Breast epithelium (tissue), 4 donors: Measurements from ENCODE around the gene BACE2. TPM values are rescaled to one million over a fixed set of nuclear protein-coding genes. Genes with fewer than 3 reads are reported as not detected.

Experiments used
- DNase-seq, 2 donors: peaks; one replicate each; pipeline ENCODE4 v3.0.0-alpha.2; 2019; ENCODE audit warnings: low spot score in 2 of 2
- H3K27ac ChIP-seq, 2 donors: fragments of 200-600 bp; sonication (generic) in 1 of 2; one replicate each; pipeline ENCODE4 v1.5.1; 2016 to 2019; ENCODE audit warnings: mild to moderate bottlenecking in 1 of 2
- H3K27me3 ChIP-seq, 2 donors: fragments of 200-600 bp; sonication (generic) in 1 of 2; one replicate each; pipeline versions ENCODE4 v1.5.1 to v1.6.0; 2017 to 2019; ENCODE audit warnings: control low read depth in 1 of 2, mild to moderate bottlenecking in 1 of 2
- H3K36me3 ChIP-seq: fragments of 200-600 bp; one replicate; pipeline ENCODE4 v1.5.1; 2019
- H3K4me1 ChIP-seq, 2 donors: fragments of 200-600 bp; sonication (generic); one replicate each; pipeline ENCODE4 v1.5.1; 2016 to 2019; ENCODE audit warnings: control low read depth in 1 of 2
- H3K4me3 ChIP-seq, 3 donors: fragments of 200-600 bp; sonication (generic); 1 replicate in 2 of 3; 2 replicates in 1 of 3; pipeline ENCODE4 v1.5.1; 2016 to 2019; ENCODE audit warnings: mild to moderate bottlenecking in 3 of 3, moderate library complexity in 2 of 3
- H3K9me3 ChIP-seq, 2 donors: fragments of 200-600 bp; sonication (generic) in 1 of 2; one replicate each; pipeline ENCODE4 v1.5.1; 2016 to 2019; ENCODE audit warnings: control low read depth in 1 of 2
- CTCF ChIP-seq, 3 donors: fragments of 450-650 bp; IDR thresholded peaks; one replicate each; pipeline ENCODE4 v1.5.1; 2016 to 2017; ENCODE audit warnings: antibody characterized with exemption in 3 of 3, mild to moderate bottlenecking in 3 of 3, moderate library complexity in 3 of 3
- POLR2A ChIP-seq: fragments of 450-650 bp; IDR thresholded peaks from one replicate; pipeline ENCODE4 v1.6.1; 2016; ENCODE audit warnings: antibody characterized with exemption, mild to moderate bottlenecking, moderate library complexity
- POLR2AphosphoS5 ChIP-seq, 3 donors: sonication (generic); formaldehyde crosslinking; IDR thresholded peaks; one replicate each; pipeline ENCODE4 v1.6.1; 2017; ENCODE audit warnings: antibody characterized with exemption in 3 of 3
- intact Hi-C: fragments of 100-400 bp; cut with DNase I; formaldehyde crosslinking; loops from one replicate; pipeline ENCODE4 v1.15.1; 2023; ENCODE audit warnings: low total_unique reads
- total RNA-seq, 3 donors: library from RNA; depleted of rRNA; stranded (reverse); fragments of >200 nt; gene quantifications; one replicate each; pipeline ENCODE4 v1.1.0, GENCODE V29; 2016

The BACE2 gene
- total RNA-seq, 3 donors from 2014 or later = 26.9 to 94.4 (median 67.5) TPM

GRCh38 chr21:41247561-41248545, 79.9 kb downstream of the BACE2 start:
- DNase-seq = no peak
- Histone ChIP-seq H3K27ac (peak overlapping the region; percentile 62 to 64), H3K4me1 (no peaks in the 10 kb centered on the region), H3K27me3 (no peaks in the 10 kb centered on the region), H3K36me3 (no peaks in the 10 kb centered on the region), H3K4me3 (no peak overlapping the region), H3K9me3 (no peaks in the 10 kb centered on the region)
- intact Hi-C loops = no loop called here
- TF ChIP-seq POLR2AphosphoS5 (IDR thresholded peaks at IDR 0.05) (peak; percentile 22 to 59 (median 53)), POLR2A (no peak)

GRCh38 chr21:41249476-41249875, 81.5 kb downstream of the BACE2 start:
- H3K27ac ChIP-seq = peak overlapping the region; percentile 54 to 83
- no peaks in the 10 kb centered on the region for H3K27me3 ChIP-seq
- no peaks in the 10 kb centered on the region for H3K36me3 ChIP-seq
- DNase-seq = no peak
- H3K4me3 ChIP-seq = no peak overlapping the region
- intact Hi-C loops = no loop called here
- no peaks in the 10 kb centered on the region for H3K9me3 ChIP-seq
- no peaks in the 10 kb centered on the region for H3K4me1 ChIP-seq
- TF ChIP-seq POLR2AphosphoS5 (IDR thresholded peaks at IDR 0.05) (no peak), POLR2A (no peak), CTCF (IDR thresholded peaks at IDR 0.05) (no peak)

- no peak overlapping the region for H3K4me3 ChIP-seq
- H3K27ac ChIP-seq = peak overlapping the region; percentile 81 to 83
- H3K9me3 ChIP-seq = no peaks in the 10 kb centered on the region
- H3K4me1 ChIP-seq = no peaks in the 10 kb centered on the region
- DNase-seq = peak; percentile 60 to 79
- intact Hi-C loops = no loop called here
- H3K27me3 ChIP-seq = no peaks in the 10 kb centered on the region
- no peaks in the 10 kb centered on the region for H3K36me3 ChIP-seq
- no peak for TF ChIP-seq CTCF (IDR thresholded peaks at IDR 0.05)
- peak in 2 of 3 donors; percentile 36 to 73 for TF ChIP-seq POLR2AphosphoS5 (IDR thresholded peaks at IDR 0.05)
- TF ChIP-seq POLR2A = no peak
Measured at GRCh38 chr21:41250519-41250918, 82.6 kb downstream of the BACE2 start.

DNA sequence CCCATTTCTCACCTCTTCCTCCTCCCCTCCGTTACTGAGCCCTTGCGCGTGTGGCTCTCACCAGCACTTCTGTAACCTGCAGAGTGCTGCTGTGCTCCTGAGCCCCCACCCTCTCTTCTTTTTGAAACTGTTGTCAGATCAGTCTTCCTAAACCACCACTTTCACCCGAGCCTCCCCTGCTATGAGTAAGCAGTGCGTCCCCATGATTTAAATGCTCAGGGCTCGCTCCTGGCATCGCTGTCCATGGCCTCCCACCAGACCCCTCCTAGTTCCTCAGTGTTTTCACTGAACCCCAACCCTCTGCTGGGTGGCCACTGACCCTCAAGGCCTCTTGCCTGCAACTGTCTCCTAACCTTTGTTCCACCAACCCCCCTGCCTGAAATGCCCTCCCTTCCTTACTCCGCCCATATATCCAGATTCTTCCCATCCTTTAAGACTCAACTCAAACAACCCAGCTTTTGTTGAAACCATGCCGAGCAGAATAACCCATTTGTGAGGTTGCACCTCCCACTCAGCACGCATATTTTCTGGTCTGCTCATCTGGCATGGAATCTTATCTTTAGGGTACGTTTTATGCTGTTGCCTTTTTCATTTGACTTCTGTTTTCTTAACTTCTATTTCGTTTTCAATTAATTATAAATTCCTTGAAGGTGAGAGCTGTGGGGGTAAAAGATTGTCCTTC, 84.1 kb downstream of the BACE2 start:
- Histone ChIP-seq H3K4me3 (no peak overlapping the region), H3K27me3 (no peaks in the 10 kb centered on the region), H3K36me3 (no peaks in the 10 kb centered on the region), H3K9me3 (no peaks in the 10 kb centered on the region), H3K27ac (no peak overlapping the region), H3K4me1 (no peaks in the 10 kb centered on the region)
- no peak for TF ChIP-seq CTCF (IDR thresholded peaks at IDR 0.05)
- no peak for DNase-seq
- intact Hi-C loops = no loop called here

DNA sequence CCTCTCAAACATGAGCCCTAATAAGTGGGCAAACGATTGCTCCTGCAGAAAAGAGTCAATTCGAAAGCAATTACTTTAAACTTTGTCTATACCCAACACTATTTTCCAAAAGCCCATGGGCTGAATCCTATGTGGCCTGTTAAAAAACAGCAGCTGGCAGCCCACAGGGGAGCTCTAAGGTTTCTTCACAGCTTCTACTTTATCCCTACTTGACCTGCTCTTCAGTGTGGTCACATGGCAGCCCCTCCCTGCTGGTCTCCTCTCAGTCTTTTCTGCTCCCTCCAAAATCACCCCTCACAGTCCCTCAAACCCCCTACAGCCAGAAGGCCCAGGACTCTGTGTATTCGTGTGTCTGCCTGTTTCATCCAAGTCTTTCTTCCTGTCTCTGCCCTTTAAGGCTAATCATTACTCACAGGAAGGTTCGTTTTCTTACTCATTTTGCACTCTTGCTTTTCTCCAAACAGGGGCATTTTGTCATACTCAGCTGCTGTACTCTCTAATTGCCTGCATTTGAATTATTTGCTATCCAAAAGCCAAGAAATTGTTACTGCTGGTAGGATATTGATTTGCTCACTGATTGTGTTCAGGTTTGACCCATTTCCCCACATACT, 86.2 kb downstream of the BACE2 start:
- no peaks in the 10 kb centered on the region for H3K27me3 ChIP-seq
- no peak overlapping the region for H3K4me3 ChIP-seq
- TF ChIP-seq POLR2A (no peak), CTCF (IDR thresholded peaks at IDR 0.05) (no peak), POLR2AphosphoS5 (IDR thresholded peaks at IDR 0.05) (no peak)
- no peak overlapping the region for H3K27ac ChIP-seq
- intact Hi-C loops = no loop called here
- no peaks in the 10 kb centered on the region for H3K9me3 ChIP-seq
- no peak for DNase-seq
- no peaks in the 10 kb centered on the region for H3K4me1 ChIP-seq
- no peaks in the 10 kb centered on the region for H3K36me3 ChIP-seq
